ENCODE measurements around the gene SNX14. TPM values are rescaled to one million over a fixed set of nuclear protein-coding genes. Genes with fewer than 3 reads are reported as not detected.
A peak's percentile ranks its signal among the peaks of the same experiment; 100 is the strongest.

The SNX14 gene
- total RNA-seq, 1 donor from 2014 or later: 131 TPM

GRCh38 chr6:85464260-85464644 lies 129.4 kb downstream of the SNX14 start:
- peak; percentile 89 to 98 for DNase-seq (ENCODE audit: low read depth in 2 of 2)

GRCh38 chr6:85463621-85464259 lies 129.9 kb downstream of the SNX14 start:
- DNase-seq (ENCODE audit: low read depth in 2 of 2): peak in 1 of 2 donors; percentile 1

GRCh38 chr6:85462673-85463072 lies 131.0 kb downstream of the SNX14 start:
- peak; percentile 2 to 50 for DNase-seq (ENCODE audit: low read depth in 2 of 2)

GRCh38 chr6:85461798-85462170 lies 131.9 kb downstream of the SNX14 start:
- DNase-seq (ENCODE audit: low read depth in 2 of 2): peak in 1 of 2 donors; percentile 34

DNA sequence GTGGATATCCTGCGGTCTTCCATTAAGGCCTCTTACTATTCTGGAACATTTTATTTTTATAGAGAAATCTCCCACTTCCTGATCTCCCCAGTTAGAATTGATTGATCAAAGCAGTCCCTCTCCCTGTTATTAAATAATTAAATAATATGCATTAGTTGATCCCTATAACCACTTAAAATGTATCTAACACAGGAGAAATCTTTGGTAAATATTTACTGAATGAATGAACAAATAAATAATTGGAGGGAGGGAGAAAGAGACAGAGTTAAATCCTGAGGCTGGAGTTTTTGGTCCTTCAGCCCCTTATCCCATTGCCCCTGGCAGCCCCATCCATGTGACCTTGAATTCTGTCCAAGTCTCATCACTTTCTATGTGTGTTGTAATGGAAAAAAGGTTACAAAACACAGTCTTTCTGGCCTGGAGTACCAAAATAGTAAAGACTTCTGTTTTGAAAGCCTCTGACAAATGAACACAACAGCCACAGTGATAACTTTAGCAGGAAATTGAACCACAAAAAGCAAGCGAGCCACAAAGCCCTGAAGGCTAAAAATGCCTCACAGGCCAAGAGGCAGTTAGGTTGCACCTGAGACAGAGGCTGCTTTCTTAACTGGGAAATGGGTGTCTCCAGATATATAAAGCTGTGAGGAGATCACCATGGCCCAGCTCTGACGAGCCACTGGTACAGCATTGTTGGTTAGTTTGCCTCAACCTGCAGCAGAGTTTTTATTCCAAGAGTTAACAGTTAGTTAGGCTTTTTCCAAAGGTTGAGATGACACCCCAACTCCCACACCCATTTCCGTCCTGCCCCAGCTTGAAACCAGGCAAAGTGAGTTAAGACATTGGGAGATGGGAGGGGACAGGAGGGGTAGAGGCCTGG lies 132.5 kb downstream of the SNX14 start:
- DNase-seq (ENCODE audit: low read depth in 2 of 2): peak; percentile 43 to 95

GRCh38 chr6:85460154-85460920 lies 133.3 kb downstream of the SNX14 start:
- DNase-seq (ENCODE audit: low read depth in 2 of 2): peak; percentile 90 to 98

DNA sequence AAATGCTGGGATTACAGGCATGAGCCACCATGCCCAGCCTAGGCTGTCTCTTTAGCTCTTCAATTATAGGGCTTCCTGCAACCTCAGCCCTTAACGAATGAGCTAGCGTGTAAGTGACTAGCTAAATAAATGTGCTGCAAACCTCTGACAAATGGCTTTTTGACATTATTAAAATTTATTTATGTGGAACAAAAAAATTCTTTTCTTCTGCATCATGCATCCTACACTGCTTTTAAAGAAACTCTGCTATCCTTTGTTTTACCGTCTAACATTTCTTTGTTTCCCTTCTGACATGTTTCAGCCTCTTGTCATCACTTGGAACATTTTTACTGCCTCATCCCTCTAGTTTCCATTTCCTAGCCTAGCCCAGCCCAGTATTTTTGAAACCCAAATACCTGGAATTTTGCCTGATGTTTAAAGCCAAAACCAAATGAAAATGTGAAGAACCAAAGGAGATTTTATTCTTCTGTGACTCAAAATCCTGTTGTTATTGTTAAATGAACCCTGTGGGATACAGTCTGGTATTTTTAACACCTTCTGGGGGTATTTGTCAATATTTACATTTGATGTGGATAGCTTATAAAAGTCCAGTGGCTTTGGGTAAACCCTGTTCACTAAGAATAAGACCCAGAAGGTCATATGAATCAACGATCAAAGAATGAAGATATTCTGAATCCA lies 134.3 kb downstream of the SNX14 start:
- peak; percentile 68 to 87 for DNase-seq (ENCODE audit: low read depth in 2 of 2)

GRCh38 chr6:85458782-85459181 lies 134.9 kb downstream of the SNX14 start:
- peak; percentile 34 to 92 for DNase-seq (ENCODE audit: low read depth in 2 of 2)

GRCh38 chr6:85458184-85458583 lies 135.5 kb downstream of the SNX14 start:
- peak in 1 of 2 donors; percentile 27 for DNase-seq (ENCODE audit: low read depth in 2 of 2)

GRCh38 chr6:85456782-85457181 lies 136.9 kb downstream of the SNX14 start:
- no peak for DNase-seq (ENCODE audit: low read depth in 2 of 2)

Other genes with a start within 250 kb of the SNX14 start
- 65.7 and 135 TPM in 2 replicates for gene NT5E, start 143.8 kb downstream of the SNX14 start, total RNA-seq
- gene SYNCRIP, start 49.0 kb upstream of the SNX14 start, total RNA-seq: 40.5 and 43.5 TPM in 2 replicates